Measurements from ENCODE around the gene SLC13A2. TPM values are rescaled to one million over a fixed set of nuclear protein-coding genes. Genes with fewer than 3 reads are reported as not detected.

Gene SLC13A2
- total RNA-seq, 1 donor from 2014 or later = not detected

GRCh38 chr17:28538296-28538895 is 65.0 kb downstream of the SLC13A2 start:
- no peak for DNase-seq

- no peak for DNase-seq
Measured at GRCh38 chr17:28540231-28540630, 66.8 kb downstream of the SLC13A2 start.

- no peak for DNase-seq
Measured at GRCh38 chr17:28541439-28541838, 68.0 kb downstream of the SLC13A2 start.

GRCh38 chr17:28544402-28545140 is 71.1 kb downstream of the SLC13A2 start:
- DNase-seq = no peak

- DNase-seq = no peak
Measured at GRCh38 chr17:28545141-28545503, 71.7 kb downstream of the SLC13A2 start.

GRCh38 chr17:28545787-28546415 is 72.5 kb downstream of the SLC13A2 start:
- DNase-seq = no peak

- DNase-seq = no peak
Measured at GRCh38 chr17:28547096-28547622, 73.7 kb downstream of the SLC13A2 start.

Other genes starting within 250 kb of the SLC13A2 start
- gene TMEM97, start 154.4 kb upstream of the SLC13A2 start, total RNA-seq = 9.0 and 27.4 TPM in 2 replicates
- gene IFT20, start 138.2 kb upstream of the SLC13A2 start, total RNA-seq = 35.3 and 61.4 TPM in 2 replicates
- gene TNFAIP1, start 137.9 kb upstream of the SLC13A2 start, total RNA-seq = 107 and 108 TPM in 2 replicates
- gene POLDIP2, start 116.1 kb upstream of the SLC13A2 start, total RNA-seq = 69.4 and 92.4 TPM in 2 replicates
- gene SEBOX, start 108.4 kb upstream of the SLC13A2 start, total RNA-seq = not detected in 2 replicates
- gene VTN, start 103.3 kb upstream of the SLC13A2 start, total RNA-seq = 0.14 and 0.34 TPM in 2 replicates
- 4.2 and 5.1 TPM in 2 replicates for gene SARM1, start 102.0 kb upstream of the SLC13A2 start, total RNA-seq
- 1.9 and 2.9 TPM in 2 replicates for gene SLC46A1, start 67.4 kb upstream of the SLC13A2 start, total RNA-seq
- gene FOXN1, start 32.7 kb downstream of the SLC13A2 start, total RNA-seq = not detected in 2 replicates
- gene UNC119, start 79.0 kb downstream of the SLC13A2 start, total RNA-seq = 31.9 and 32.0 TPM in 2 replicates
- gene PIGS, start 97.9 kb downstream of the SLC13A2 start, total RNA-seq = 65.9 and 86.0 TPM in 2 replicates
- gene ALDOC, start 103.3 kb downstream of the SLC13A2 start, total RNA-seq = 23.5 and 29.9 TPM in 2 replicates
- gene SPAG5, start 125.4 kb downstream of the SLC13A2 start, total RNA-seq = 10.6 and 47.7 TPM in 2 replicates
- 4.7 and 8.3 TPM in 2 replicates for gene RSKR, start 140.5 kb downstream of the SLC13A2 start, total RNA-seq
- gene BLTP2, start 171.5 kb downstream of the SLC13A2 start, total RNA-seq = 163 and 213 TPM in 2 replicates
- 48.9 and 79.5 TPM in 2 replicates for gene SDF2, start 188.3 kb downstream of the SLC13A2 start, total RNA-seq
- 42.2 and 75.9 TPM in 2 replicates for gene SUPT6H, start 188.6 kb downstream of the SLC13A2 start, total RNA-seq
- 0.51 and 0.56 TPM in 2 replicates for gene PROCA1, start 238.2 kb downstream of the SLC13A2 start, total RNA-seq
- 25.6 and 36.9 TPM in 2 replicates for gene RAB34, start 244.2 kb downstream of the SLC13A2 start, total RNA-seq
- gene RPL23A, start 246.3 kb downstream of the SLC13A2 start, total RNA-seq = 777 and 912 TPM in 2 replicates

All from dermis blood vessel endothelial cell (primary cell).